ENCODE results near the gene SPPL3. TPM values are rescaled to one million over a fixed set of nuclear protein-coding genes. Genes with fewer than 3 reads are reported as not detected.

Gene SPPL3
- total RNA-seq, 4 donors from 2014 or later = 18.9 to 21.5 (median 20.5) TPM

DNA sequence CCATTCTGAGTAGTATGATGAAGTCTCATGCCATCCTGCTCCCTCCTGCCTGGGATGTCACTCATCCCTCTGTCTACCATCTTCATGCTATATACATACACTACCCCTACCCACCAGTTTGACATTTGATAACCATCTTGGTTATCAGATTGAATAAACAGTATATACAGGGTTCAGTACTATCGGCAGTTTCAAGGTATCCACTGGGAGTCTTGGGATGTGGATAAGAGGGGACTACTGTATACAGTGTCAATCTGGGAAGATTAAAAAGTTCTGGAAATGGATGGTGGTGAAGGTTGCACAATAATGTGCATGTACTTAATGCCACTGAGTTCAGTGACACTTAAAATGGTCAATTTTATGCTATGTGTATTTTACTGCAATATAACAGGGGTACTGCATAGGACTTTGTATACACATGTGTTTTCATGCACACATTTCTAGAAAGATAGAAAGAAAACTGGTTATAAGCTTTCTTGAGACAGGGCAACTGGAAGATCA lies 22.1 kb downstream of the SPPL3 start:
- TF ChIP-seq, protein P1, sequence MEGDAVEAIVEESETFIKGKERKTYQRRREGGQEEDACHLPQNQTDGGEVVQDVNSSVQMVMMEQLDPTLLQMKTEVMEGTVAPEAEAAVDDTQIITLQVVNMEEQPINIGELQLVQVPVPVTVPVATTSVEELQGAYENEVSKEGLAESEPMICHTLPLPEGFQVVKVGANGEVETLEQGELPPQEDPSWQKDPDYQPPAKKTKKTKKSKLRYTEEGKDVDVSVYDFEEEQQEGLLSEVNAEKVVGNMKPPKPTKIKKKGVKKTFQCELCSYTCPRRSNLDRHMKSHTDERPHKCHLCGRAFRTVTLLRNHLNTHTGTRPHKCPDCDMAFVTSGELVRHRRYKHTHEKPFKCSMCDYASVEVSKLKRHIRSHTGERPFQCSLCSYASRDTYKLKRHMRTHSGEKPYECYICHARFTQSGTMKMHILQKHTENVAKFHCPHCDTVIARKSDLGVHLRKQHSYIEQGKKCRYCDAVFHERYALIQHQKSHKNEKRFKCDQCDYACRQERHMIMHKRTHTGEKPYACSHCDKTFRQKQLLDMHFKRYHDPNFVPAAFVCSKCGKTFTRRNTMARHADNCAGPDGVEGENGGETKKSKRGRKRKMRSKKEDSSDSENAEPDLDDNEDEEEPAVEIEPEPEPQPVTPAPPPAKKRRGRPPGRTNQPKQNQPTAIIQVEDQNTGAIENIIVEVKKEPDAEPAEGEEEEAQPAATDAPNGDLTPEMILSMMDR (IDR thresholded peaks at IDR 0.05; ENCODE audit: low read depth) = no peak

DNA sequence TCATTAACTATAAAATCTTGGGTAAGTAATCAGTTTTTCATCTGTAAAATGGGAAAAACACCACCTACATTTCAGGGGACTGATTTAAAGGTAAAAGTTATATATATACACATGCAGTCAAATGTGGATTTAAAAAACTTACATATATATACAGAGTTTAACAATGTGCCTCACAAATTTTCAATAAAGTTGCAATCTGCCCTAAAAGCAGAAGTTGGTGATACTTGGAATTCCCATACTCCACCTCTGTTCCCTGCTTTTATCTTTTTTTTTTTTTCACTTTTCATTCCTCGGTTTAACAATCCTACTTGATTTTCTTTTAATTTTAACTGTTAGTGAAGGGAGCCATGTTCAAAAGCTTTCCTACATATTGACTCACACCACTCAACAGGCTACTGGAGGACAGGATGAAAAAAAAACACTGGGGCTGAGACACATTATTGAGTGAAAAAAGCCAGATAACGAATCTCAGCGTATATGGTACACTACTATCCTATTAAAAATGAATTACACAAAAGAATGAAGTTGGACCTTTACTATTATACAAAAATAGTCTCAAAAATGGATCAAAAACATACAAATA lies 24.3 kb downstream of the SPPL3 start:
- TF ChIP-seq, protein P1 (IDR thresholded peaks at IDR 0.05; ENCODE audit: low read depth) = no peak

DNA sequence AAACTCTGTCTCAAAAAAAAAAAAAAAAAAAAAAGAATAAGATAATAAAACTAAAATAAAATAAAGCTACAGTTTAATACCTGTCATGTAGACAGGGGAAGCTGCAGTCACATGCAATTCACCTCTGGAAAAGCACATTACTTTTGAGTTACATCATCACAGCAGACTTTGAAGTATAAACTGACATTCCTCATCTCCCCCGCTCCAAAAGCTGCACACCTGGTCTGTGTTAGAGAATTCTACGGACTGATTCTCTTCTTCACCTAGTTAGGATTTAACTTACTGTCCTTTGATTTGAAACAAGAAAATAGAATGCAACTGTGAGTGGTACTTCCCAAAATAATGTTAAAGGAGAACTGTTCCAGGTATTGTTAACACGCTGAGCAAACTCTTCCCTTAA lies 25.1 kb downstream of the SPPL3 start:
- TF ChIP-seq, protein P1 (IDR thresholded peaks at IDR 0.05; ENCODE audit: low read depth) = no peak

DNA sequence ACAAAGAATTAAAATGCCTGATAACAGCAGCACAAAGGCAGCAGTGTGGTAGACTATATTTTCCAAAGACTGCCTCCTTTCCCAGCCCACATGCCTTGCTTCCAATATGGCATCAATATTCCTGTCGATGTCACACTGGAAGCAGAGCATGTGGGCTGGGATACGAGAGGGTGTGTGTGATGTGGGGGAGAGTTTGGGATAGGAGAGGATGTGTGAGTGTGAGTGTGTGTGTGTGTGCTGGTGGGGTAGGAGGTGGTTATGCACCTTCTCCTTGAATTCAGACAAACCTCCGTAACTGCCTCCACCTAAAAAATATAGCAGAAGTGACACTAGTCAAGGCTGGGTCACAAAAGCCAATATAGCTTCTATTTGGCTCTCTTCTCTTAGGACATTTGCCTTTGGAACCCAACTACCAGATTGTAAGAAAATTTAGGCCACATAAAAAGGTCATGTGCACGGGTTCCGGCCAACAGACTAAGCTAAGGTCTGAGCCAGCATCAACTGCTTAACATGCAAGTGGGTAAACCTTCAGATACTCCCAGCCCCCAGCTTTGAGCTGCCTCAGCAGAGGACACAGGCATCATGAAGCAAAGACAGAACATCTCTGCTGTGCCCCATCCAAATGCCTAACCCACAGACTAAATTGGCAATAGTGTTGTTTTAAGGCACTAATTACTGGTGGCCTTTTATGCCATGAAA lies 29.5 kb downstream of the SPPL3 start:
- TF ChIP-seq, protein P1 (IDR thresholded peaks at IDR 0.05; ENCODE audit: low read depth) = no peak

DNA sequence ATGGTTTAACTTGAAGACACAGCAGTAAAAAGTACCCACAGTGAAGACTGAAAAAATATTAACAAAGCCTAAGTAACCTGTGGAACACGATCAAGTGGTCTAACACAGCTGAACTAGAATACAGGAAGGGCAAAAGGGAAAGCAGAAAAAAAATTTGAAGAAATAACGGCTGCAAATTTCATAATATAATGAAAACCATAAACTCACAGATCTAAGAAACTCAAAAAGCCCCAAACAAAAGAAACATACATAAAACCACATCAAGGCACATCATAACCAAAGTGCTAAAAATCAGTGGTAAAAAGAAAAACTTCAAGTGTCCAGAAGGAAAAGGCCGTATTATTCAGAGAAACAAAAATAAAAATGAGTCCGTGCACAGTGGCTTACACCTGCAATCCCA lies 30.9 kb downstream of the SPPL3 start:
- TF ChIP-seq, protein P1 (IDR thresholded peaks at IDR 0.05; ENCODE audit: low read depth) = no peak

DNA sequence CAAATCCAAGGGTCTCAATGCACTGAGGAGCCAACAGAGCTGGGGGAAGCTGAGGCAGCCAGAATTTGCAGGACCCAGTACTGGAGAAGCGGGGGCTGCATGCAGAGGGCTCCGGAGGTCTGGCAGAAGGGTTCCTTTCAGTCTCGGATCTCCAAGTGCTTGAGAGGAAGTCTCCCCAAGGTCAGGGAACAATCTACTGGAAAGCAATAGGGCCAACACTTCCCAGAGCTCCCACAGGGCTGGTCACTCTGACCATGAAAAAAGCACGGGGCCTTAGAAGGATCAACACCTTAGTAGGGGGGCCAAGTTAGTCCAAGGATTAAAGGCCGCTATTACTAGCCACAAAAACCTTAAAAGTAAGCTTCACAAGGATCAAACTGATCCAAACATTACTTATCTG lies 31.7 kb downstream of the SPPL3 start:
- TF ChIP-seq, protein P1 (IDR thresholded peaks at IDR 0.05; ENCODE audit: low read depth) = no peak

DNA sequence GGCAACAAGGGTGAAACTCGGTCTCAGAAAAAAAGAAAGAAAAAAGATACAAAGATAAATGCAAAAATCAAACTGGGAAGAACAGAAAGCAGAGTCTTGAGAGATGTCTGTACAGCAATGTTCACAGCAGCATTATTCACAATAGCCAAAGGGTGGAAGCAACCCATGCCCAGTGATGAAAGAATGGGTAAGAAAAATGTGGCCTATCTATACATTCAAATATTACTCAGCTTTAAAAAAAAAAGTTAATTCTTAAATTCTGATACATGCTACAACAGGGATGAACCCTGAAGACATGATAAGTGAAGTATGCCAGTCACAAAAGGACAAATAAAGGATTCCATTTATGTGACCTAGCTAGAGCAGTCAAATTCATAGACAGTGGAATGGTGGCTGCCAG lies 33.7 kb downstream of the SPPL3 start:
- TF ChIP-seq, protein P1 (IDR thresholded peaks at IDR 0.05; ENCODE audit: low read depth) = no peak
